Stimulated activated CD4-positive, alpha-beta T cell treated with anti-CD3 and anti-CD28 coated beads, TNF-alpha, amount 100 ng/mL, for 48 hours (primary cell): ENCODE data around the gene ZCCHC14.

ENCODE experiments used
- DNase-seq, 3 donors: peaks; one replicate each; pipeline ENCODE4 v3.0.0-alpha.2; 2020; ENCODE audit warnings: low read depth in 3 of 3

Gene ZCCHC14

GRCh38 chr16:87457061-87457611 lies 35.7 kb downstream of the ZCCHC14 start:
- DNase-seq, result no peak

GRCh38 chr16:87454391-87454790 lies 38.4 kb downstream of the ZCCHC14 start:
- no peak for DNase-seq

DNA sequence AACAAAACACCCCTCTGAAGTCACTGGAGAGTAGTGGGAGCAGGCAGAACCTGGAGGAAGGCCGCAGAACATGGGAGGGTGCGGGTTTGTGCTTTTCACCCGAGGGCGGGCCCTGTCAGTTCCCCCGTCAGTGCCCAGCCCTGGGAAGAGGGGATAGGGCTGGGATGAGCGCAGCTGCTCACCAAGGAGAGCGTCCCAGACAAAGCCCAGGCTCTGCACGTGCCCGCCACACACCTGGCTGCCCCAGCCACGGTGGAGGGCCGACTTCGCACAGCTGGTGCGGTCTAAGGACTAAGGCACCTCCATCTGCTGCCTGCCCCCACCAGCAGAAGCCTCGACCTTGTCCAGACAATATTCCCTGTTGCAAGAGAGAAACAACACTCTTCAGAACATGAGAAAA lies 39.5 kb downstream of the ZCCHC14 start:
- no peak for DNase-seq

DNA sequence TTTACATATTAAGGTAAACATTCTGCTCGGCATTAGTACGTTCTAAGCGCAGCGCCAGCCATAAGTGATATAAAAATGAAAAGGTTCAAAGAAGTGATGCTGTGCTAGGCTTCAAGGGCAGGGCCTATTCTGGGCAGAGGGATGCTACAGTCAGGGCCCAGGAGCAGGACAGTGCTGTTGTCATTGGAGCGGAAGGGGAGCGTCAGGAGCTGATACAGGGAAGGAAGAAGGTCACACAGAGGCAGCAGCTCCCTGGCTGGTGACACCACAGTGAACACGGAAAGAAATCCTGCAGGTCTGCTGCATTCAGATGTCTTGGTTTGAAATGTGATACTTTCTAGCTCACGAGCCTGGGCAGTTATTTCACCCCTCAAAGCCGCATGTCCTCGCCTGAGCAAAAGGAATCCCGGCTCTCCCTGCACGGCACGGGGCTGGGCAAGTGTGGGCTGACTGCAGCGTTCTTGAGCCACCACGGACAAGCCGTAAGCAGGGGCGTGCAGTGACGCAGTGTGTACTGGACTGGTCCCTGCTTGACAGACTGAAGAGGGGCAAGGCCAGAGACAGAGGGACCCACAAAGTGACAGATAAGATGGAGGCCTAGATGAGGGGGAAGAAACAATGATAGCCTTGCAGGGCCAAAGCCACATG lies 41.1 kb downstream of the ZCCHC14 start:
- DNase-seq, result no peak

- no peak for DNase-seq
These were observed 44.0 kb downstream of the ZCCHC14 start for GRCh38 chr16:87448866-87449265.

DNA sequence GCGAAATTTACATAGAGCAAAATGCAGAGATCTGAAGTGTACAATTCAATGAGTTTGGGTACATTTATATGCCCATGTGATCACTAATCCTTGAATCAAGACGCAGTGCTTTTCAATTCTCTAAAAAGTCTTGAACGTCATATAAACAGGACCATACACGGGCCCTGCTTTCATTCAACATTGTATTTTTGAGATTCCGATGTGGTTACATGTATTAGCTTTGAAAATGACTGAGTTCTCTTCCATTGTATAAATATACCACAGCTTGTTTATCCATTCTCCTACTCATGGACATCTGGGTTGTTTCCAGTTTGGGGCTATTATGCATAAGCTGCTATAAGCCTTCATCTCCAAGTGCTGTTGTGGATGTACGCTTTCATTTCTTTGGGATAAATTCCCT lies 45.5 kb downstream of the ZCCHC14 start:
- no peak for DNase-seq

DNA sequence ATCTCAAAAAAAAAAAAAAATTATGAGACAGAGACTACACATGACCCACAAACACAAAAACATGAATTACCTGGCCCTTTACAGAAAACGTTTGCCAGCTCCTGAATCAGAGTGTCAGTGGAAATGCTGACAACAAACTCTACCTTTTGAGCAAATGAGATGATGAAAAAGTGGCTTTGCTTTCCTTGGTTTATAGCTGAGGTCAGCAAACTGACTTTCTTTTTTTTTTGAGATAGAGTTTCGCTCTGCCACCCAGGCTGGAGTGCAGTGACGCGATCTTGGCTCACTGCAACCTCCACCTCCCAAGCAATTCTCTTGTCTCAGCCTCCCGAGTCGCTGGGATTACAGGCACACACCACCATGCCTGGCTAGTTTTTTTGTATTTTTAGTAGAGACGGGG lies 46.3 kb downstream of the ZCCHC14 start:
- no peak for DNase-seq

DNA sequence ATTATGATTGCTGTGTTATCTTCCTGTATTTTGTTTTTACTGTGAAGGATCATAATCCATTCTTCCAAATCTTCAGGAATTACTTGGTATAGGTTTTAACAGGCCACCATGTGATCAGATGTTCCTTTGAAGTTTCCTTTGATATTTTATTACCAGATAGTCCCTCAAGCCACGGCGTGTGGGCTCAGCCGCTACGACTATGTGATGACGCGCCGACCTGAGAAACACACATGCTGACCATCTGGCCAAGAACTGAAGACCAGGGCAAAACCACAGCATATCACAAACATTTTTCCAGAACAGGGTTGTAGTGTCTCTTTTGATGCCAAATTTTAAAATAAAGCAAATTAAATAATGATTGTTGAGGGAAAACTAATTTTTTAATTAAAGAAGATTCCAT lies 47.3 kb downstream of the ZCCHC14 start:
- no peak for DNase-seq

DNA sequence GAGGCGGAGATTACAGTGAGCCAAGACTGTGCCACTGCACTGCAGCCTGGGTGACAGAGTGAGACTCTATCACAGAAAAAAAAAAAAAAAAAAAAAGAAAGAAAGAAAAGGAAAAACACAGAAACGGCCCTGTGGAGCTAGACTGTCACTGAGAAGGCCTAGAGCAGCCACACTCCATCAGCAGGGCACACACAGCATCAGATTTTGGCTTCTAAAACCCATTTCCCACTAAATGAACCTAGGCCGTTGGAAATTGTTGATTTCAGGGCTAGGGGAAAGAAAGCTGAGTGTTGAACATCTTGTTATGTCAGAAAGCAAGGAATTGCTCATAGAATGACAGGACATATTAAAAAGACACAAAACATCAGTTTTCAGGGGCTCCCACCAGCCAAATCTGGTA lies 48.9 kb downstream of the ZCCHC14 start:
- no peak for DNase-seq

- DNase-seq, result no peak
These were observed 49.8 kb downstream of the ZCCHC14 start for GRCh38 chr16:87443016-87443415.

GRCh38 chr16:87442581-87442966 lies 50.2 kb downstream of the ZCCHC14 start:
- no peak for DNase-seq

DNA sequence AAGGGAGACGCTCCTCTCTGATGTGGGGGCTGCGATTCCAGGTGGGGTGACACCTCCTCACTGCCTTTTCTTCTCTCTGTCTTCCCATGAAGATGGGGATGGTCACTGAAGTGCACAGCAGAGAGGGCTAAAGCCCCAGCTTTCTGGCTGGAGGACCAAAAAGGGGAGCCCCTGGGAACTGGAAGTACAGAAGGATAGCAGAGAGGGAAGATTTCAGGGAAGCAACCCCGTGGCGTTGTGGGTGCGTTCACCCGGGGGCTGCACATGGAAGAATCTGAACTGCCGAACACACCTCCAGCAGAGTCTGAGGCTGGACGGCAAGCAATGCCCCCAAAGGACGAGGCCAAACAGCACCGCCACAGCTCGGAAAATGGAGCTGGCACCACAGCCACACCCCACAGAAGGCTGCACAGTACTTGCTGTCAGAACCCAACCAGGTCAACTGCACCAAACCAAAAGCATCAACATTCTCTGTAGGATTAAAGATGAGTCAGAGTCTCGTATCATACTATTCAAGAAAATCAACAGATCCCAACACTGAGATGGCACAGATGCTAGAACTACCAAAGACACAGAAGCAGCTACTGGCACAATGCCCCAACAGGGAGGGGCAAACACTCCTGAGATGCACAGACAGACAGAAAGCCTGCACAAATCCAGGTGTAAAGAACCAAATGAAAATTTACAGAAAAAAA lies 50.8 kb downstream of the ZCCHC14 start:
- no peak for DNase-seq

- no peak for DNase-seq
These were observed 52.9 kb downstream of the ZCCHC14 start for GRCh38 chr16:87439926-87440325.

- DNase-seq, result no peak
These were observed 54.2 kb downstream of the ZCCHC14 start for GRCh38 chr16:87438611-87438985.

- no peak for DNase-seq
These were observed 54.8 kb downstream of the ZCCHC14 start for GRCh38 chr16:87437911-87438610.

DNA sequence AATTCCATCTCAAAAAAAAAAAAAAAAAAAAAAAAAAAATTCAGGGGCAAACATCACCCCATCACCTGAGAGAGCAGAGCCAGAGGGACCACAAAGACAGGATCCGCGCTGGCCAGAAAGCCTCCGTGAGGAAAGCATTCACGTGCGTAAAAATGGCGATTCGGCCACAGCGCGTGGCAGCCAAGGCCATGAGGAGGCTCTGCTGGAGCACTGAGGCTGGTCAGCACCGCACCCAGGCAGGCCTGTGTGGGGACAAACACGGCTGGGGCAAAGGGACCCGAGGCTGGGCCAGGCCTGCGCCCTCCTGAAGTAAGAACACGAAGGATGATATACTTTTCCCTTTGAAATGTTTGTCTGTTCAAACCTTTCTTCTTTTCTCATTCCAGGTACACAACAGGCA lies 55.5 kb downstream of the ZCCHC14 start:
- DNase-seq, result no peak

DNA sequence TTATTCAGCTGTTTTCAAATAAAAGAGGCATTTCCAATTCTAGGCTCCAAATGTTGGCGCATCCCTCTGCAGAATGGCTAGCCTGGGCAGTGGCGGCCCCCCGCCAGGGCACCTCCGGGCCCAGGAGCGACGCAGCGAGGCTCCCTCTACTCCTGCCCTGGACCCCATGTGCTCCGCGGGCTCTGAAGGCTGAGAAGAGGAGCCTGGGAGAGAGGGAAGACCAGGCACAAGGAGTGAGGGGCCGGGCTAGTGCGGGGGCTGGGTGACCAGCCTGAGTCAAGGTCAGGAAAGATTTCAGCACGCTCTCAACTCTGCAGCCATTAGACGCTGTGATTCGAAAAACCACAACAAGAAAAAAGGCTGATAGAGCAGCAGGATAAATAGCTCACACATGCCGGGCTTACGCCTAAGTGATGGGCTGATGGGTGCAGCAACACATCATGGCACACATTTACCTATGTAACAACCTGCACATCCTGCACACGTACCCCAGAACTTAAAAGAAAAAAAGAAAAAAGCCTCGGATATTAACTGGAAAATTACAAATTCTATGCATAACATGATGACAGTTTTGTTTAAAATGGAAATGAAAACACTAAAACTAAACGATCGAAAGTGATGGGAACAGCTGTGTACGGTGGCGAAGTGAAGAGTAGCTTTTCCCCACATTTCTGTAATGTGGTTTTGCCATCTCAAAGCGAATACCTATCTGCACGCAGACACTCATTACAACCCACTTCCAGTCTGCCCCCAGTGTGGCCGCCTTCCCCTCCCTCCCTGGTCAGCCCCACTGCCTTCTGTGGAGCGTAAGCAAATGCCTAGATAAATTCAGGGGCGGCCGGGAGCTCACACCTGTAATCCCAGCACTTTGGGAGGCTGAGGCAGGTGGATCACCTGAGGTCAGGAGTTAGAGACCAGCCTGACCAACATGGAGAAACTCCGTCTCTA lies 56.3 kb downstream of the ZCCHC14 start:
- peak in 1 of 3 donors; percentile 17 for DNase-seq

GRCh38 chr16:87435372-87436224 lies 57.2 kb downstream of the ZCCHC14 start:
- no peak for DNase-seq

DNA sequence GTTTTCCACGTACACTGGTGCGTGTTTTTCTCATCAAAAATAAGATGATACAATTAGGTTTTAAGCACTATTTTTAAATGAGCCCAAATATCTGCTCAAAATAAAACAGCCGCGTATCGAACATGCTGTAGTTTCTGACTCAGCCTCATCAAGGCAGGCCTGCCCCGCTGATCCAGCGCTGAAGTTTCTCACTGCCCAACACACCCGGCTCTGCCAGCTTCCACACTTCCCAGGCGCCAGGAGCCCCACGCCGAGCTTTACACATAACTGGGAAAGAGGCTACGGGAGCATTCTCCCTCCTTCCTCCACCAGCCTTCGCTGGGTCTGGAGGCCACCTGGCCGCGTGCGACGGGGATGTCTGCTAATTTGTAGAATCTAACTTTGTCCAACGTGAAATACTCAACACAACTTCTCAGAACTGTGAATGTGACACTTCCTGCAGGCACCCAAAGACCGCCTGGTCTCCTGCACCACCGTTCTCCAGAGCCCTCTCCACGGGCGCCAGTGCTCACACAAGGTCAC lies 58.6 kb downstream of the ZCCHC14 start:
- DNase-seq, result no peak

- DNase-seq, result no peak
These were observed 60.4 kb downstream of the ZCCHC14 start for GRCh38 chr16:87432330-87432915.
